ENCODE measurements around the gene BMI1. TPM values are rescaled to one million over a fixed set of nuclear protein-coding genes. Genes with fewer than 3 reads are reported as not detected.

Gene BMI1
- total RNA-seq, 1 experiment from 2014 or later, result 81.1 TPM

- TF ChIP-seq EZH2 (IDR thresholded peaks at IDR 0.05) (no peak), MAX (IDR thresholded peaks at IDR 0.05) (peak; percentile 52; the same call in 1 of the 2 replicates), EGR1 (IDR thresholded peaks at IDR 0.05; ENCODE audit: low read depth) (0 out of 2 replicates have a peak, but pooled peaks have one; percentile 1), ATF3 (IDR thresholded peaks at IDR 0.05) (no peak), ZFX (IDR thresholded peaks at IDR 0.05) (peak; percentile 46; the same call in 1 of the 2 replicates), FOSL1 (IDR thresholded peaks at IDR 0.05; ENCODE audit: low read depth) (no peak), POLR2AphosphoS5 (IDR thresholded peaks at IDR 0.05; ENCODE audit: low read depth, low read length) (peak; percentile 35; the same call in 1 of the 2 replicates), RAD21 (IDR thresholded peaks at IDR 0.05; ENCODE audit: low read depth) (0 out of 2 replicates have a peak, but pooled peaks have one; percentile 12), POLR2A (IDR thresholded peaks at IDR 0.05; ENCODE audit: borderline replicate concordance, extremely low read depth, insufficient read depth, insufficient read length) (peak; percentile 29), ZNF274 (IDR thresholded peaks at IDR 0.05; ENCODE audit: low read depth, low read length) (no peak), REST (IDR thresholded peaks at IDR 0.05; ENCODE audit: low read depth) (no peak)
- Histone ChIP-seq H3K9me3 (ENCODE audit: control insufficient read depth in 1 of 2, insufficient read depth in 1 of 2, low read depth in 1 of 2, low read length in 2 of 2) (no peaks in the 10 kb centered on the region), H3K79me2 (ENCODE audit: insufficient read depth, low read length) (peaks cover 54% of the 10 kb centered on the region), H3K4me2 (ENCODE audit: low read length) (peak overlapping the region; percentile 88), H3K4me3 (replicated peaks in 1 of 2; ENCODE audit: low read depth in 1 of 2, low read length in 2 of 2) (peak overlapping the region; percentile 46 to 68), H3K4me1 (ENCODE audit: control insufficient read depth in 1 of 2, insufficient read depth in 2 of 2, low read length in 2 of 2) (peaks cover 5 to 37% of the 10 kb centered on the region in 2 experiments; a peak in 3 of 4 replicates), H3K9me2 (ENCODE audit: insufficient read depth) (no peaks in the 10 kb centered on the region), H3K27ac (ENCODE audit: low read depth, low read length) (peak overlapping the region; percentile 59), H4K20me1 (ENCODE audit: insufficient read depth) (peaks cover 20% of the 10 kb centered on the region; the same call in 1 of the 2 replicates), H2AFZ (ENCODE audit: low read depth, low read length, poor library complexity, severe bottlenecking) (no peak overlapping the region), H3K36me3 (ENCODE audit: control insufficient read depth in 1 of 2, insufficient read depth in 2 of 2, low read length in 2 of 2) (peaks cover 17 to 27% of the 10 kb centered on the region in 2 experiments; a peak in 3 of 4 replicates), H3K9ac (ENCODE audit: low read length) (peak overlapping the region; percentile 62), H3K27me3 (ENCODE audit: insufficient read depth, low read length) (peaks cover 25% of the 10 kb centered on the region)
- ChIA-PET RAD21 (ENCODE audit: low non-redundant PET in 1 of 2, low total read pairs in 2 of 2, uncharacterized antibody in 2 of 2, unreplicated experiment in 2 of 2) (no interaction called here), POLR2A (interaction anchor here (1.0 to 1.4 kb wide), 2 partner anchors 15 to 111 kb away, joined by 4 read pairs; no protein-coding TSS in a partner anchor), CTCF (interaction anchor here (0.6 kb wide), 1 partner anchor 67 kb away, joined by 9 read pairs; no protein-coding TSS in a partner anchor)
- DNase-seq (ENCODE audit: low read depth, low spot score) (no peak), ATAC-seq (peak; percentile 65)
- intact Hi-C loops (cut with micrococcal nuclease), result no loop called here
- BruUV-seq (replicated peaks), result no TSS peak
Observed at GRCh38 chr10:22325272-22326144, 4.6 kb downstream of the BMI1 start.
